Fibroblast of peridontal ligament (primary cell): ENCODE measurements around the gene IFITM10.

ENCODE experiments used
- DNase-seq: peaks from one replicate; pipeline ENCODE4 v3.0.0-alpha.2; 2010; ENCODE audit errors: extremely low read depth

The IFITM10 gene

DNA sequence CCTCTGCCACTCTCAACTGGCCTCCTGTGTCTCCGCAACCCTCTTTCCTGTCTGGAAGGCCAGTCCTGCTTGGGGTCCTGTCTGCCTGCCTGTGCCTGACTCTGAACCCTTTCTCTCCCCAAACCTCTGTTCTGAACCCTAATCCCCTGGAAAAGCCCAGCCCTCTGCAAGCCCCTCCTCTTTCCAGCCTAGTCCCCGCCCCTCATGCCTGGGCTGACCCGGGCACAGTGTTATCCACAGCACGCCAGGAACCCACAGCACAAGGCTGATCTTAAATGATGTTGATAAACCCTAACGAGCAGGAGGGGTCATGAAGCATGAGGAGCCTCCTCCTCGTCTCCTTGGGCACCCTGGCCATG, at the start of gene IFITM10:
Gene IFITM10 (minus strand): TSS at position 115 of the 359 bp plus-strand sequence. CDS start 153 bp downstream, outside the sequence.
- no peak for DNase-seq

- no peak for DNase-seq
Observed at GRCh38 chr11:1797391-1798125, 47.2 kb upstream of the IFITM10 start.

DNA sequence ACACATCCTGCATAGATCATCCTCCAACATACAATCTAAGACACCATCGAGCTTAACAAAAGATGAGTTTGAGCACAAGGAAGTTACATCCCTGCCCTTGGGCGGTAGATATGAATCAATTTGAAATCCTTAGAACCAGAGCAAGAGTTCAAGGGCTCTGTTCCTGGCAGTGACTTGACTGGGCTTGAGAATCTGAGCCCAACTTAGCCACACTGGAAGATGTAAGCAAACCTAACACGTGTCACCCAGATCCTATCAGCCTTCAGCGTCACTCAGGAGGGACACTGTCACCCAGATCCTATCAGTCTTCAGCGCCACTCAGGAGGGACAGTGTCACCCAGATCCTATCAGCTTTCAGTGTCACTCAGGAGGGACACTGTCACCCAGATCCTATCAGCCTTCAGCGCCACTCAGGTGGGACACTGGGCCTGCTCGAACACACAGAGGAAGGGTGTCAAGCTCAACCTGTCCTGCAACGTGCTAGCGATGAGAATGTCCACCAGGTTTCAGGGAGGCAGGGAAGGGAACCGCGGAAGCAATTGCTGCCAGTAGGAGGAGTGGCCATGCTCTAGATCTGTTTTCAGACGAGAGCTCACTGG, 46.1 kb upstream of the IFITM10 start:
- DNase-seq: no peak

DNA sequence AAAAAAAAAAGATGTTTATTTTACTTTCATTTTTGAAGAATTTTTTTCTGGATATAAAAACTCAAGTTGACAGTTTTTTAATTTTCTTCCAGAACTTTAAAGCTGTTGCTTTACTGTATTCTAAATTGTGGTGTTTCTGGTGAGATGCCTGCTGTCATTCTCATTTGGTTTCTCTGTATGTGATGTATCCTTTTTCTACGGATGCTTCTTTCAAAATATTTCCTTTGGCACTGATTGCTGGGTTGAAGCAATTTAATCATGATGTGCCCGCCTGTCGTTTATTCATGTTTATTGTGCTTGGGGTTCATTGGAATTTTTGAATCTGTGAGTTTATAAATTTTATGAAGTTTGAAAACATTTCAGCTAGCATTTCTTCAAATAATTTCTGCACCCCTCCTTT, 42.7 kb upstream of the IFITM10 start:
- peak; percentile 72 for DNase-seq

DNA sequence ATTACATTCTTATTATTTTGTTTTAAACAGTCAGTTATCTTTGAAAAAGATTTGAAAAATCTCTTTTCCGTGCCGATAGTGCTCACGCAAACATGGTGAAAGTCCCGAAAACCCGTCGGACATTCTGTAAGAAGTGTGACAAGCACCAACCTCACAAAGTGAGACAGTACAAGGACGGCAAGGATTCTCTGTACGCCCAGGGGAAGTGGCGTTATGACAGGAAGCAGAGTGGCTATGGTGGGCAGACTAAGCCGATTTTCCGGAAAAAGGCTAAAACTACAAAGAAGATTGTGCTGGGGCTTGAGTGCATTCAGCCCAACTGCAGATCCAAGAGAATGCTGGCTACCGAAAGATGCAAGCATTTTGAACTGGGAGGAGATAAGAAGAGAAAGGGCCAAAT, 42.1 kb upstream of the IFITM10 start:
- DNase-seq: no peak

DNA sequence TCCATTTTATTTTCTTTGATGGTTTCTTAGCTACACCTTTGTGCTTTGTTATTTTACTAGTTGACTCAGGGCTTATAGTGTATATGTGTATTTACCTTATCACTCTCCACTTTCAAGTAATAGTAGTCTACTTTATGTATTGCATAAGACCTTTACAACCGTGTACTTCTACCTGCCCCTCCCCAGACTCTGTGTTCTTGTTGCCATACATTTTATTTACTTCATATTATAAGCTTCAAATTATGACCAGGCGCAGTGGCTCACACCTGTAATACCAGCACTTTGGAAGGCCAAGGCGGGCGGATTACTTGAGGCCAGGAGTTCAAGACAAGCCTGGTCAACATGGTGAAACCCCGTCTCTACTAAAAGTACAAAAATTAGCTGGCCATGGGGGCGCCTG, 41.5 kb upstream of the IFITM10 start:
- no peak for DNase-seq

DNA sequence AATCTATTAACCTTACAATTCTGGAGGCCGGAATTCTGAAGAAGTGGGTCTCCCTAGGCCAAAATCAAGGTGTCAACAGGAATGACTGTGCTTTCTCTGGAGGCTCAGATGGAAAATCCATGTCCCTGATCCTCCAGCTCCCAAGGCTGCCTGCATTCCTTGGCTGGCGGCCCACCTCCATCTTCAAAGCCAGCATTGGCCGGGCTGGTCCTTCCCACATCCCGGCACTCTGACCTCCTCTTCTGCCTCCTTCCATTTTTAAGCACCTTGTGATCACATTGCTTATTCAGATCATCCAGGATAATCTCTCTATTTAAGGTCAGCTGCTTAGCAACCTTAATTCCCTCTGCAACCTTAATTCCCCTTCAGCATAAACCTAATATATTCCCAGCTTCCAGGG, 36.1 kb upstream of the IFITM10 start:
- no peak for DNase-seq

DNA sequence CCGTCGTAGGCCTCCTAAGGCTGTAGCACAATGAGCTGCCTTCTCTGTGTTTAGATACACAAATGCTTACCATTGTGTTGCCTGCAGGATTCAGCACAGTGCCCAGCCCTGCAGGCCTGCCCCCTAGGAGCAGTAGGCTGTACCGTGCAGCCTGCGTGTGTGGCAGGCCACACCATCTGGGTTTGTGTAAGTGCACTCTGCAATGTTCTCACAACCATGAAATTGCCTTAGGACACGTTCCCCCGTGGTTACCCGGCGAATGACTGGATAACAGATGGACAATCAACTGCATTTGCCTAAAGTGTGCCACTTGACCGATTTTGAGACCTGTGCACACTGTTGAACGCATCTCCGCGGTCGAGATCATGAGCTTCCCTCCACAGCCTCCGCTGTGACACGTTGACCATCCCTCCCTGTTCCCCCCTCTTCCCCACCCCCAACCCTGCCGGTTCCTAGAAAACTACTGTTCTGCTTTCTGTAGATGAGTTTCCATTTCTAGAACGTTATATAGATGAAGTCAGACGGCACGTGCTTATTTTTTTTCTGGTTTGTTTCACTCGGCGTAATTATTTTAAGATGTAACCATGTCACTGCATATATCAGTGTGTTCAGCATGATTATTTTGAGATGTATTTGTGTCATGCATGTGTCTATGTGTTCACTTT, 35.5 kb upstream of the IFITM10 start:
- peak; percentile 18 for DNase-seq

DNA sequence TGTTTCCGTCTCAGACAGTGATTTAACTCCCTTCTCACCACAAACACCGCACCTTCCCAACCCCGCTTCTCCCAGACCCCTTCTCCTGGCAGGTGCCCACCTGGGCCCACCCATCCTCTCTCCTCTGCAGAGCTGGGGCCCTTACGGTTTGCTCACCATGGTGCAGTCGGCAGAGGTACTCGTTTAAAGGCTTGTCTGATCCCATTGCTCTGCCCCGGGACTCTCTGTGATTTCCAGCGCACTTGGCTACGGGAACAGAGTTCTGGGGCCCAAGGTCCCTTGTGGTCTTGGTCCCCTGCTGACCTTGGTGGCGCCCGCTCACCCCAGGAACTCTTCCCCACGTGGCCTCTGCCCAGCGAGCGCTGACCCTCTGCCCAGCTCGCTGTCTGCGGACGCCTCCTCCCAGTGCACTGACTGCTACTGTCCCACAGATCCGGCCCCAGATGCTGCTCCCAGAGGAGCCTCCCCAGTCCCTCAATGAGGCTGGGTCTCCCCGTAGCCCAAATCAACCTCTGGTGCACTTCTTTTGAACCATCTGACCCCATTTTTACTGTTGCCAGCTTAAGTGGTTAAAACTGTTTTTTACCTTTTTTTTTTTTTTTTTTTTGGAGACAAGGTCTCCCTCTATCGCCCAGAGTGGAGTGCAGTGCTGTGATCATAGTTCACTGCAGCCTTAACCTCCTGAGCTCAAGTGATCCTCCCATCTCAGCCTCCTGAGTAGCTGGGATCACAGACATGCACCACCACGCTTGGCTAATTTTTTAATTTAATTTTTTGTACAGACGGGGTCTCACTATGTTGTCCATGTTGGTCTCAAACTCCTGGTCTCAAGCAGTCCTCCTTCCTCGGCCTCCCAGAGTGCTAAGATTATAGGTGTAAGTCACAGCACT, 34.6 kb upstream of the IFITM10 start:
- DNase-seq: no peak

GRCh38 chr11:1783725-1784529, 33.5 kb upstream of the IFITM10 start:
- no peak for DNase-seq

- DNase-seq: peak; percentile 25
Observed at GRCh38 chr11:1782831-1783724, 32.7 kb upstream of the IFITM10 start.

- DNase-seq: no peak
Observed at GRCh38 chr11:1782031-1782590, 31.7 kb upstream of the IFITM10 start.

DNA sequence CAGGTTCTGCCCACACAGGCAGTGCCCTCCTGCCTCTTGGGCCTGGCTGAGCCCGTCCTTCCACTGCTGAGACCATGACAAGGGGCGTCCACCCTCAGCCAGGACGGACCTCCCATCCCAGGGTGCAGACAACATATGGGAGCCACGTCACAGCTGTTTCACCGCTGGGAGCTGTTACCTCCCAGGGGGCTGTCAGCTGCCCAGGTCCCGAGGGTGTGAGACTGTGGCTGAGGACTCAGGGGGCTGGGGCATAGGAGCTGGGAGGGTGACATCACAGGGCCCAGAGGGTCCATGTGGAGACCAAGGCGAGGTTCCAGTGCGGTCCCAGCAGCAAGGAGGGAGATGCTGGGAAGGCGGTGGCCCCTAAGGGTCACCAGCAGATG, 31.2 kb upstream of the IFITM10 start:
- DNase-seq: no peak

- no peak for DNase-seq
Observed at GRCh38 chr11:1780700-1781592, 30.6 kb upstream of the IFITM10 start.

- no peak for DNase-seq
Observed at GRCh38 chr11:1779806-1780699, 29.7 kb upstream of the IFITM10 start.

DNA sequence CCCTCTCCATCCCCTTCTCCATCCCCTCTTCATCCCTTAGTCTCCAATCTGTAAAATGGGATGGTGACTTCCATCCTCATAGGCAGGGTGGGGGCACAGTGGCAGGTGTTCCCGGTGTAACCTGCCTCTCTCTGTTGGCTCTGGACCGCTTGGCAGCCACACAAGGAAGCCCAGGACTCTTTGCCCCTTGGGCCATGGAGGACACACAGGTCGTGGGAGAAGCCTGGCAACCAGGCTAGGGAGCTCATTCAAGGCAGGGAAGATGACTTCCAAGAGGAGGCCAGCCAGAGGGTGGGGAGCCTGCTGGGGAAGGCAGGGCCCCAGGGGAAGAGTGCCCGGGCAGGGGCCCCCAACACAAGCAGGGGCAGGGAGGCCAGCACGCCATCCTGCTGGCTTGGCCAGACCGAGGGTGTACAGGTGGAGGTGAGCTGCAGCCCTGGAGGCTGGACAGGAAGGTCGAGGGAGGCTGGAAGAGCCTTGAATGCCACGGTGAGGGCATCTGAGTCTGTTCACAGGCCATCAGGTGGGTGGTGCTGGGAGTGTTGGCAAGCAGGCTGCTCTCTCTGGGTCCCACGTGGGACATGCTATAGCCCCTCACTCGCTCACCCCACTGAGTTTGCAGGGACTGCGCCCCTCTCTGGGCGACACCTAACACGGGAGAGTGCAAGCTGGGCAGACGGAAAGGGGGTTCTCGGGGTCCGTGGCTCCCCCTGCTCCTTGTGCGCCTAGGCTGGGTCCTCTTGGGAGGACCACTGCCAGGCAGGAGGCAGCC, 28.8 kb upstream of the IFITM10 start:
- no peak for DNase-seq
